ENCODE data around the gene ZBTB20.
"Not testable (repeated sequence)": the region's sequence is repeated elsewhere in the genome, so short reads cannot be mapped to it uniquely, and the experiment has no call there.

The ZBTB20 gene

DNA sequence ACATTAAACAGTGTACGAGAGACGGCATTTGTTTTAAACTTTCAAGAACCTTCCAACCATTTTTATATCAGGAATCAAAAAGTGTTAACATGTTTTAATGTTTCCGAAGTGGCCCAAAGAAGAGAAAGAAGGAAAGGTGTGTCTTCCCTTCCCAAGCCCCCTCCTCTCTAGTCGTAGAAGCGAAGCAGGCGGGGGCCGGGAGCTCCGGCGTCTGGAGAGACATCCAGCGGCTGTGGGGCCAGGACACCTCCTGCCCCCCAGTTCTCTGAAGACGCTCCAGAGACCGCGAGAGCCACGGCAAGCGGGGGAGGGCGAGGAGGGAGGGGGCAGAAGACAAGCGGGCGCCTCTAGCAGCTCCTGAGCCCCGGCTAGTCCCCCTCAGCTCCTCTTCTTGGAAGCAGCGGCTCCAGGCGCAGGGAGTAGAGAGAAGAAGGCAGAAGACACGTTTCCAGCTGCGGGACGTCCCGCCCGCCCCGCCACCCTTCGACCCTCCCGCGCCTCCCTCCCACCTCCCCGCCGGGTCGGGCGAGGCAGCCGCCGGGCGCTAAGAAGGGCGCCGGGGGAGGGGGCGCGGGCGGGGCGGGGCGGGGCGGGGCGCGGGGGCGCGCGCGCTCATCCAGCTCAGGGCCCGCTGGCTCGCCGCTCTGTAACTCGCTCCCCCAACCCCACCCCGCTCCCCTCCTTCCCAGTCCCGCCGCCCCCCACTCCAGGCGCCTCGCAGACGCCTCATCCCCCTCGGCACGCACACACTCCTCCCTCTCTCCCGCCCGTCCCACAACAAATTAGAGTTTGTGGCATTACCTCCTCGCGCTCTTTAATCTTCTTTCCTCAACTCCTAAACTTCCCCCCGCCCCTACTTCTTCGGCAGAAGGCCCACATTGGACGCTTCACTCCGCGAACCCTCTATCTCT is at the start of gene ZBTB20:
ZBTB20 (minus strand) TSS at position 871 of the 911 bp plus-strand sequence.
- peak; percentile 54 for DNase-seq (ENCODE audit: low read depth)

DNA sequence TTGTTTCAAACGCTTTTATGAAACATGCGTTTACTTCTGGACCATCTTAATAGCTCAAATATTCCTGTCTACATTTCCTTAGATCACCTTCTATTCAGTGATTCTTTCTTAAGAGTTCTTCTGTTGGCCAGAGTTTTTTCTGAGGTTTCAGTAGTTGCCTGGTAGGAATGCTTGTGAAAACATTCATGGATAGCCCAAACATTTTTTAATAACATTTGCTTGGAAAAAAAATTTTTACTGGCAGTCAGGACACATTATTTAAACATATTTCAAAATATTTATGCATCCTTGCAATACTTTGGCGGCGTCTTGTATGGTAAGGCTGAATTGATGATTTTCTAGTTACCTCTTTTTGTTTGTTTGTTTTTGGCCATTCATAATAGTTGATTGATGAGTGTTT is 47.4 kb upstream of the ZBTB20 start:
- peak; percentile 6 for DNase-seq (ENCODE audit: low read depth)

DNA sequence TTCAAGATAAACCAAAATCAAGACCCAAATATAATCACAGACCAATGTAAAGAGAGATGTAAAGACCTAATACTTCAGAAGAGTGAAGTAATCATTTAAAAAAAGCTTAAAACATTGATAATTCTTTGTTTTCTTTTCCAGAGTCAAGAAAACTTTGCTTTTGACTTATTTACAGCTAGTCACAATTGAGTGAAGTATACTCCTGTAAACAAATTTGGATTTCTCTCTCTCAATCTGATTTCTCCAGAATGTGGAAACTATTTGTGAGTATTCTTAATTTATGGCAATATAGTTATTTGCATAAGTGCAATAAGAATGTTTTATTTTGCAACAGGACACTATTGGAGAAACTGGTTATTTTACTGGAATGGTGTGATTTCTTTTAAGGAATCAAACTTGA is 43.7 kb upstream of the ZBTB20 start:
- no peak for DNase-seq (ENCODE audit: low read depth)

DNA sequence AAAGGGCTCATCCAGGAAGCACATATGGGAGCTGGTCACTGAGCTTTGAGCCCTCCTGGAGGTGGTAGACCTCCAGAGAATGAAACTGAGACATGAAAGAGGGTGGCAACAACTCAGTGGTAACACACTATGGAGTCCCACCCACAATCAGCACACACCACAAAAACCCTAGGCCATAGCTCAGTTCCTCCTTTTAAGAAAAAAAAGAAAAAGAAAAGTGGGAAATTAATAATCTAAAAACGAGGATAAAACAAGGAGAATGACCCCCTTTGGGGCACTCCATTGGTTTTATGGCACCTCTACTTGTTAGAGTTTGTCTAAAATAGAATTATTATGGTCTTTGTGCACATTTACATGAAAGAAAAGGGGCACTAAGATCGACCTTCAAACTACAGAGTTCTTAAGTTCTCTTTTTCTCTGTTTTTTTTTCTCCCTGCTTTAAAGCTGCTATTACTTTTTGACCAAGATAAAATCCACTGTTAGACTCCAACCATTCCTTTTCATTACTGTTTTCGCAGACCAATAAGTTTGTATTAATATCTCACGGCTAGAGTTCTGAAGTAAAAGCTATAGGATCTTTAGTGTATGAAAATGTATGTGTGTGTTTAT is 40.2 kb upstream of the ZBTB20 start:
- DNase-seq (ENCODE audit: low read depth), result no peak

DNA sequence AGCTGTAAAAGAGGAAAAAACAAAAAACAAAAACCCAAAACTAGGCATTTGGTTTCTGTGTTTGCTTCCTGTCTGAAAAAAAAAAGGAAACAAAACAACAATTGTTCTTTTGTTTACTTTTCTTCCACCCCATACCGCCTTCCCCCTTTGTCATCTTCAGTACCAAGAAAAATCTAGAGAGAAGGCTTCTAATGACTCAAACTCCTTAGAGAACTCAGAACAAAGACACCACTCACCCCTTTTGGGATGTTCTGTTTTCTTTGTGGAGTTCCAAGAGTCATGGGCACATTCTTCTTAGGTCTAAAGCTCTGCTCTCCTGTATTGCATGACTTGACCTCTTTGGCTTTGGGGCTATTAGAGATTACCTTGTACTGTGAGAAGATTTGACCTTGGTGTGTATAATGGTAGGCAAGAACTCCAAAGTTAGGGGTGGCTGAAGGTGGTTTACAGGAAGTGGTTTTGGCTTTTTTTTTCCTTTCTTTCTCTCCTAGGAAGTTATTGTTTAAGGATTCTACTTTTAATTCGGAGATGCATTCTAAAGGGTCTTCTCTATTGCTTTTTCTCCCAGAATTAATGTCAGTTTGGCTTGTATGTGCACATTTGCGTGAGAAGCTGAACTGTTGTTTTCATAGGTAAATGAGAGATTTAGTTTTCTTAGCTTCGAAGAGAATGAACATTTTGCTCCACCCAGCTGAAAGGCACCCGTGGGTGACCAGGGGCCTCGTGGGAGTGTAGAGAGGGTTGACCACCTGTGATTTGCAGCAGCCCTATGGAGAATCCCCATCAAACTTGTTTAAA is 39.5 kb upstream of the ZBTB20 start:
- no peak for DNase-seq (ENCODE audit: low read depth)

DNA sequence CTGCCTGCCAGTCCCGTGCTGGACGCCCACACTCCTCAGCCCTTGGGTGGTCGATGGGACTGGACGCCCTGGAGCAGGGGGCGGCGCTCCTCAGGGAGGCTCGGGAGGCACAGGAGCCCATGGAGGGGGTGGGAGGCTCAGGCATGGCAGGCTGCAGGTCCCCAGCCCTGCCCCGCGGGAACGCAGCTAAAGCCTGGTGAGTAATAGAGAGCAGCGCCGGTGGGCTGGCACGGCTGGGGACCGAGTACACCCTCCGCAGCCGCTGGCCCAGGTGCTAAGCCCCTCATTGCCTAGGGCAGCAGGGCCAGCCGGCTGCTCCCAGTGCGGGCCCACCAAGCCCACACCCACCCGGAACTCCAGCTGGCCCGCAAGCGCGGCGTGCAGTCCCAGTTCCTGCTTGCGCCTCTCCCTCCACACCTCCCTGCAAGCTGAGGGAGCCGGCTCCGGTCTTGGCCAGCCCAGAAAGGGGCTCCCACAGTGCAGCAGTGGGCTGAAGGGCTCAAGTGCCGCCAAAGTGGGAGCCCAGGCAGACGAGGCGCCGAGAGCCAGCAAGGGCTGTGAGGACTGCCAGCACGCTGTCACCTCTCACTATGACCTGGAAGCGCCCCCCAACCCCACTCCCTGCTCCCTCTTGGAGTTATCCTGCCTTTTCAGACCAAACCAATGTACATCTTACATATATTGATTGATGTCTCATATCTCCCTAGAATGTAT is 37.9 kb upstream of the ZBTB20 start:
- DNase-seq (ENCODE audit: low read depth), result not testable (repeated sequence)

DNA sequence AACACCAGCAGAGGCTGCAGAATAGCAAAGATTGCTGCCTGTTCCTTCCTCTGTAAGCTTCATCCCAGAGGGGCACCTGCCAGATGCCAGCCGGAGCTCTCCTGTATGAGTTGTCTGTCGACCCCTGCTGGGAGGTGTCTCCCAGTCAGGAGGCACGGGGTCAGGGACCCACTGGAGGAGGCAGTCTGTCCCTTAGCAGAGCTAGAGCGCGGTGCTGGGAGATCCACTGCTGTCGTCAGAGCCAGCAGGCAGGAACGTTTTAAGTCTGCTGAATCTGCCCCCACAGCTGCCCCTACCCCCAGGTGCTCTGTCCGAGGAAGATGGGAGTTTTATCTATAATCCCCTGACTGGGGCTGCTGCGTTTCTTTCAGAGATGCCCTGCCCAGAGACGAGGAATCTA is 31.8 kb upstream of the ZBTB20 start:
- DNase-seq (ENCODE audit: low read depth), result not testable (repeated sequence)

DNA sequence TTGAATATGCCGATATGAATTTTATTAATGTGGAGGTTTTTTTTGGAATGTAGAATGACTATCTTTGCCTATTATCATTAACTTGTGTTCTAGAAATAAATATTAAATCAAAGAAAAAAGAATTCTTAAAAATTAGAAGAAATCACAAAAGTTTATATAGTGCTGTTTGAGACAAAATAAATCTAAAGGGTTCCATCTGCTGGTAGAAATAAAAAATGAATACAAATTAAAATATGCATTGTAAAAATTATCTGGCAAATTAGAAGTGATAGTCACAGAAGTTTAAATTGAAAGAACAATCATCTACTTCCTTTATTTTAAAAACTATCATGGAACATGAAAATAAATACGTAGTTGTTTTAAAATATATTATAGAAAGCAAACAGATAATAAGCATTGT is 22.7 kb upstream of the ZBTB20 start:
- DNase-seq (ENCODE audit: low read depth), result no peak

DNA sequence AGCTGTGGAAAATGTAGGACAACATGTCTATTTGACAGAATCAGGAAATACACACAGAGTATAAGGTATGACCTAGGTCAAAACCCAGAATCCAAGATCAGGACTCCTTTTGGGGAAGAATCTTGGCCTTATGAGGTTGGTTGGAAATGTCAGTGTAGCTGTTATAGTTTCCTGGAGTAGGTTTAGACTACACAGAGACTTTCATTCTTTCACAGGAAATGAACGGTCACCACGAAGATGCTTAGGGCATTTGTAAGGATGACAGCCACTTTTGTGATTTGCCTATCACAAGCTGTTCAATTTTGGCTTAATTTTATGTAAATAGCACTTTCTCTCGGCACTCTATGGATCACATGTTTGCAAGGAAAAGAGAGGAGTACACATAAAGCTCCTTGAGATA is 18.6 kb upstream of the ZBTB20 start:
- no peak for DNase-seq (ENCODE audit: low read depth)

DNA sequence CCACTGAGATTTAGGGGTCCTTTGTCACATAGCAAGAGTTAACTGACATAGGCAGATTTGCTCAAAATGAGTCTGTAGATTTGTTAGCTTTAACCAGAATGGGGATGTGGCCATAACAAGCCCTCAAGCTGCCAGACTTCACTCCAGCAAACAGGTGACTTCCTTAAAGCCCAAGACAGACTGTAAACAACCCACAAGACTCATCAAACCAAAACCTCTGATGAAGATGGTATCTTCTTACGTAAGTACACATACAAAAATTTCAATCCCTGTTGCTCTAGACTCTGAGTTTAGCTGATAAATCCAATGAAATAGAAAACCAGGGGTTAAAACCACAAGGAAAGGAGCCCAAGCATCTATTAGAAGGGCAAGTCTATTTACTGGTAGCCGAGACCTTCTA is 18.2 kb upstream of the ZBTB20 start:
- DNase-seq (ENCODE audit: low read depth), result no peak

DNA sequence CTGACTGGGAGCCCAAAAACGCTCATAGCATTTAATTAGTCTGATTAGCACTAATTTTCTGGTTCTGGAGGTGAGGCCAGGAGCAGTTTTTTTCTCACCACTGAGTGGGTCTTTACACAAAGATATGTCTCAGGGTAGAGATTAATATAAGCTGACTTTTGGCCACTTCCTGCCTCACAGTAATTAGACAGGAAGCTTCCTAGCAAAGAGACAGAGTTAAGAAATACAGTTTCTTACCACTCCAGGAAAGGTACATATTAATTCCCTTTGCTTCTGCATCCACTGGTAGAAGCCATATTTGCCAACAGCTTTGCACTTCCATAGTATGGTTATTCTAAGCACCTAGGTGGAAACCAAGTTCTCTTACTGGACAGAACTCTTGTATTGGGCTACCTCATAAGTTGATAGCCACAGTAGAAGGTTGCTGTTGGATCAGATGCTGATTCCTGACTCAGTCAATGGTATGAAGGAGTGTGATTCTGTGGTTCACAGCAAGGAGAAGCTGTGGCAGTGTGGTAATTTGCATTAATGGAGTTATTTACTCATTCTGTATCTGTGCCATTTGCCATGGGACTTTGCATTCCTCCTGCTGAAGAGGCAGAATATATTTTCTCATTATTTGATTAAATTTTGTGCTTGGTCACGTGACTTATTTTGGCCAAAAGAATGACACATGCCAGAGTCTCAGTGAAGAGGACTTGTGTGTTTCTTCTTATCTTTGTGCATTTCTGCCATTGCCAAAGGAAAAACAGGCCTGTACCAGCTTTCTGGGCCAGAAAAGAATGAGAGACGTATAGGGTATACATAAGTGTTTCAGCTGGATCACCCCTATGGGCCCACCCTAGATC is 17.5 kb upstream of the ZBTB20 start:
- no peak for DNase-seq (ENCODE audit: low read depth)

DNA sequence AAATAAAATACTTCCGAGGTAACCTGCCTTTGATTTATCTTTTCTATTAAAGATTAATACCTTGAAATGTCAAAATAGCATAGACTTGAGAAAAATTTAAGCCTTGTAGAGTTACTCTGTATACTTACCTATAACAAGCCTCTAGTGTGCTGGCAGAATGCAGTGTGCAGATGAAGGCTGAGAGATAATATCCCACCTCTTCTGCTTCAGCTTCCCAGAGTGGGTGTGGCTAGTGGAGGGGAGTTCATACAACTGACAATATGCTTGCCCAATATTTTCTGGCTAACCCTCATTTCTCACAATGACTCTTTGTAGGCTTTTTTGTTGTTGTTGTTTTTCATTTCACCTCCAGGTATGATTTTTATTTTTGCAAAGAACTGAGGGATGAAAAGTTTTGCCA is 15.7 kb upstream of the ZBTB20 start:
- DNase-seq (ENCODE audit: low read depth), result no peak

DNA sequence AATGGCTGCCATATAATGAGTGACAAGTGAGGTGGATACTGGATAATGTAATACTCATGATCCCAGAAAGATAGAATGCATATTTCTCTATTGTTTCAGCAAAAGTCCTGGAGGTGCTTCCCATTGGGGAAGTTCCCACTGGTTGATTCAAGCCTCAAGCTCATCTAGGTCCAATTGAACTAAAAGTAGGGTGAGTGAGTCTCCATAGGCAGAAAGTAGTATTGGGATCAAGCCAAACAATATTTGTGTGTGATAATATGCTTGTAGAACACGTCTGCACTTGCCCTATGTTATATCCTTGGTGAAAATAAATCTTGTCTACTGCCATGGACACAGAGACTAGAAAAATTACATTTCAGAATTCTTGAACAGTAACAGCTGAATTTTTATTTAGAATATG is 14.8 kb upstream of the ZBTB20 start:
- no peak for DNase-seq (ENCODE audit: low read depth)

DNA sequence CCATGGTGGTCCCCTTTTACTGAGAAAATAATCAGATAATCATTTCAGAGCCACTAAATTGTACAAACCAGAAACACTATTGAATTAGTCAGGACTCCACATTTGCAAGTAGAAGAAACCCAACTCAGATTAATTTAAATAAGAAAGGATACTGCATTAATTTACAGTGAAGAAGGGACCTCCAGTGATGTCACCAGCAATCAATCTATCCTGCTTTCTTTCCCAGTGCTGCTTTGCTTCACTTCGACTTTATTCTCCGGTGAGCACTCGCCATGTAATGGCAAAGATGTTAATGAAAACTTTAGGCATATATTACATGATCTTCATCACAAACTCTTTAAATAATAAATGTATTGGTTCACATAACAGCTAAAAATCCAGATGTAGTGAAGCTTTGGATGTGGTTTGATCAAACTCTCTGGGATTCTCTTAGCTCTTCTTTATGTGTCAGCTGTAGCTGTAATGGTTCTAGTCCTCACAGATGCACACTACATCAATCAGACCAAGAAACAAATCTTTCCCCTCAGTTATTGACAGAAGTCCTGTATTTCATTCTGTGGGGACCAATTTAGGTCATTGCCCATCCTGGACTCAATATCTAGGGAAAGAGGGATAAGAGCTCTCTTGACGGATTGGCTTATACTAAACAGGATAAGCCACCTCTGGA is 14.2 kb upstream of the ZBTB20 start:
- DNase-seq (ENCODE audit: low read depth), result no peak

DNA sequence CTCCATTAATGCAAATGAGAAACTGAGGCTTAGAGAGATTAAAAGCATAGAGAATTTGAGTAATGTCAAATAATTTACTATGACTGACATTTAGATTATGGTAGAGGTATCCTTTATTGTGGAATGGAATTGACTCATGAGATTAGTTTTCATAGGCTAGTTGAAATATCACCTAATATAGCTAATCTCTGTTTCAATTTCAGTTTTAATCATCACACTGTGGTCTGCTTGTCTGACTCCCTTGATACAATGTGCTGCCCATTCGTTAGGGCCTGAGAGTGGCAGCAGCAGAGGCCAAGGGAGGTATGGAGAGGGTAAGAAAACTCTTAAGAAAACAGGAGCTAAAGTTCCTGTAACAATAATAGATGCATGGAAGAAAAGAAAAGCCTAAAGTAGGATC is 13.2 kb upstream of the ZBTB20 start:
- DNase-seq (ENCODE audit: low read depth), result no peak

DNA sequence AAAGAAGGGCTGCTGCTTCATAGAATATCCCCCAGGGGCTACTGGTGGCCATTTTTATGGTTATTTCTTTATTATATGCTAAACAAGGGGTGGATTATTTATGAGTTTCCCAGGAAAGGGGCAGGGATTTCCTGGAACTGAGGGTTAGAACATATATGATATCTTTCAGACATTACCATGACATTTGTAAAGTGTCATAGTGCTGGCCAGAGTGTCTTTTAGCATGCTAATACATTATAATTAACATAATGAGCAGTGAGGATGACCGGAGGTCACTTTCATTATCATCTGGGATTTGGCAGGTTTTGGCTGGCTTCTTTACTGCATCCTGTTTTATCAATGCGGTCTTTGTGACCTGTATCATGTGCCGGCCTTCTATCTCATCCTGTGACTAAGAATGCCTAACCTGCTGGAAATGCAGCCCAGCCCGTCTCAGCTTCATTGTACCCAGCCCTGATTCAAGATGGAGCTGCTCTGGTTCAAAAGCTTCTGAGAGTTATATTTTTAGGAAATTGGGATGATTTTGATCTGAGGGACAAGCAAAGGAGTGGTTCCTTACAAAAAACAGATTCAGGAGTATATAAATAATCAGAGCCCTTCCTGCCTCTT is 9.1 kb upstream of the ZBTB20 start:
- DNase-seq (ENCODE audit: low read depth), result no peak

DNA sequence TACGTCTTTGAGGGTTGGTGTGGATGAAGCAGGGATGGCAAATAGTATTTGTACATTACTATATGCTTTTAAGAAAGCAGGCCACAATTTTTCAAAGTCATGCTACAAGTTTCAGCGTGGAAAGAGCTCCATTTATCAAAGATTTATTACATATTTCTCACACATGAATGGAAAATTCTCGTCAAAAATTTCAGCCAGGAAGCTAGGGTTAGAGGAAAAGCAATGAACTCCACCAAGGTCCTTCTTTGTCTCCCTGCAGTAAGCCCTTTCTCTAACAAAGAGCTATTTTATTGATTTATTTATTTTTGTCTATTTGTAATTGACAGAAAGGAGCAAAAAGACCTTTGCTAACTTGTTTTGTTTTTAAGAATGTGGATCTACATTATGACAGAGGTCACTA is 7.5 kb upstream of the ZBTB20 start:
- no peak for DNase-seq (ENCODE audit: low read depth)

DNA sequence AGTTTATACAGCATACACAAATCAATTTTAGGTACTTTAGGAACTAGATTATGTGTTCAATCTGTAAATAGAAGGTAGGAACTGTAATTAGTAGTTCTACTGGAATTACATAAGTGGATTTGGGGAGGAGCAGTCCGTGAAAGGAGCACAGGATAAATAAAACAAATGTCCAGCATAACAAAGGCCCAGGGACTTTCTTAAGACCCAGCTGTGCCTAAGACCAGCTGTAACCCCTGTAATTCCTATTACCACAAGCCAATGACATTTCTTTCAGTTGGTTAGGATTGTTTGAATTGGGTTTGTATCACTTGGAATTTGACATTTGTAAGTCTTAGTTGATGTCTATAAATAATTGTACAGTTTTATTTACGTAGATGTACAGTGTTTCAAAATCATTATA is 4.8 kb upstream of the ZBTB20 start:
- DNase-seq (ENCODE audit: low read depth), result no peak

DNA sequence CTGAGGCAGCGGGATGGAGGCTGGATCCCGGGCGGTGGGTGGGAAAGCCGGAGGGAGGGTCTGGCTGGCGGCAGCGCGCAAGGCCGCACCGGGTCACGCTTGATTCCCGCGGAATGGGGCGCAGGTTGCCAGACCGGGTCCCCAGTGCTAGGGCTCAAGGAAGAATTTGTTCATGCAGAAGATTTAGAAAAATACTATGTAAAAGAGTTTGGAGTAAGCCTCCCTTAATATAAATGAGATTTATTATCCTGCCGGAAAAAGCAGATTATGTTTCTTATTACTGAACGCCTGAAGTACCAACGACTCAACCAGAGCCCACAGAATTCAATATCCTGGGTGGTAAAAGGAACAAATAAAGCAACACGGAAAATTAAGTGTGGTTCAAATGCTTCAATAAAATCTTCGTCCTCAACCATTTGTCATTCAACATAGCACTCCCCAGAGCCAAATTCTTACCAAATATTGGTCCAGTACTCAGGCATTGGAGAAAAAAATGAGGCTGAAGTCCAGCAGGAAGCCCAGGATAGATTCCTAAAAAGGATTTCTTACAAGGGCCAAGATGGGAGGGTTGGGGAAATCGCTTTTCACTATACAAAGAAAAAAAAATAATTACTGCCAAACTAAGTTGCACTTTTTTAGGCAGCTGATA is 1.2 kb upstream of the ZBTB20 start:
- DNase-seq (ENCODE audit: low read depth), result no peak

All from stromal cell of bone marrow (primary cell).